Mesothelial cell of epicardium (in vitro differentiated cells): ENCODE results near the gene SUV39H1. TPM values are rescaled to one million over a fixed set of nuclear protein-coding genes. Genes with fewer than 3 reads are reported as not detected.
"Not testable (repeated sequence)": the region's sequence is repeated elsewhere in the genome, so short reads cannot be mapped to it uniquely, and the experiment has no call there.

Experiments
- DNase-seq, 2 experiments: peaks; one replicate each; pipeline ENCODE4 v3.0.0; 2021; ENCODE audit warnings: low spot score in 2 of 2; ENCODE audit not compliant: unreplicated experiment in 2 of 2
- H3K27ac Mint-ChIP-seq: 2 replicates; pipeline ENCODE4 v1.8.0; 2021; ENCODE audit warnings: mixed read lengths
- H3K27me3 Mint-ChIP-seq: 2 replicates; pipeline ENCODE4 v1.8.0; 2021; ENCODE audit warnings: low read depth, mixed read lengths
- H3K36me3 Mint-ChIP-seq: 2 replicates; pipeline ENCODE4 v1.8.0; 2021; ENCODE audit warnings: mixed read lengths
- H3K4me1 Mint-ChIP-seq: 2 replicates; pipeline ENCODE4 v1.8.0; 2021; ENCODE audit warnings: mixed read lengths
- H3K4me3 Mint-ChIP-seq: 2 replicates; pipeline ENCODE4 v1.8.0; 2021; ENCODE audit warnings: mild to moderate bottlenecking, moderate library complexity, mixed read lengths
- H3K9me3 Mint-ChIP-seq: 2 replicates; pipeline ENCODE4 v1.8.0; 2021; ENCODE audit warnings: mixed read lengths
- CTCF ChIP-seq: fragments of 200-600 bp; sonication (generic); IDR thresholded peaks from one replicate; pipeline ENCODE4 v1.5.0; 2021; ENCODE audit warnings: antibody characterized with exemption; ENCODE audit not compliant: unreplicated experiment
- total RNA-seq: library from RNA; stranded (reverse); gene quantifications from 3 replicates; pipeline ENCODE4 v1.2.1, GENCODE V29; 2021

The SUV39H1 gene, protein sequence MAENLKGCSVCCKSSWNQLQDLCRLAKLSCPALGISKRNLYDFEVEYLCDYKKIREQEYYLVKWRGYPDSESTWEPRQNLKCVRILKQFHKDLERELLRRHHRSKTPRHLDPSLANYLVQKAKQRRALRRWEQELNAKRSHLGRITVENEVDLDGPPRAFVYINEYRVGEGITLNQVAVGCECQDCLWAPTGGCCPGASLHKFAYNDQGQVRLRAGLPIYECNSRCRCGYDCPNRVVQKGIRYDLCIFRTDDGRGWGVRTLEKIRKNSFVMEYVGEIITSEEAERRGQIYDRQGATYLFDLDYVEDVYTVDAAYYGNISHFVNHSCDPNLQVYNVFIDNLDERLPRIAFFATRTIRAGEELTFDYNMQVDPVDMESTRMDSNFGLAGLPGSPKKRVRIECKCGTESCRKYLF
- 5.3 to 6.3 TPM (median 5.4 TPM) in 3 replicates for total RNA-seq

DNA sequence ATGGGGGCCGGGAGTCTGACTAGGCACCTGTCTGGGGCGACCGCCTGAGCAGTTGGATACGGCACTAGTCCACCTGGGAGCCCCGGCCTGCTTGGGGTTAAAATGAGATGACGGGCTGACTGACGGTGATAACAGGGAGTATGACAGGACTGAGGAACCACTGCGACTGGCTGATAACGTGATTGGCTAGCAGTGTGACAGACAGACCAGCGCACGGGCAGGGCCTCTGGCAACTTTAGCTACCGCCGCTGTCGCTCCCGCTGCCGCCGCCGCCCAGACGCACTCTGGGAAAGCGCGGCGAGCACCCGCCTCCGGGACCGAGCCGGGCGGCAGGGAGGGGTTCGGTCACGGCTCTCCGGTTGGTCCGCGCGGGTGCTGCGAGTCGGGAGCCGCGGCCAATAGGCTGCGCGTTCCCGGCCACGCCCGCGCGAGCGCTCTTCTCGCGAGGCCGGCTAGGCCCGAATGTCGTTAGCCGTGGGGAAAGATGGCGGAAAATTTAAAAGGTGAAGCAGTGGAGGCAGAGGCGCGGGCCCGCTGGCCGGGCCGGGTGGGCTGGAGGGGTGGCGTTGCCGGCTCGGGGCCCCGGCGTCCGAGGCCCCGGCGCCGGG lies at the start of gene SUV39H1:
Gene SUV39H1 (plus strand): TSS at position 434 of the 608 bp plus-strand sequence. CDS start 51 bp downstream, at position 485.
- Mint-ChIP-seq H3K27me3 (peaks cover 13% of the 10 kb centered on the region), H3K4me3 (peak within 1 kb of the TSS; percentile 81), H3K36me3 (peaks cover 5% of the 10 kb centered on the region), H3K27ac (peak within 1 kb of the TSS; percentile 89), H3K9me3 (peaks cover 10% of the 10 kb centered on the region), H3K4me1 (peaks cover 14% of the 10 kb centered on the region)
- no peak for TF ChIP-seq CTCF
- DNase-seq: peak; percentile 70 to 83

DNA sequence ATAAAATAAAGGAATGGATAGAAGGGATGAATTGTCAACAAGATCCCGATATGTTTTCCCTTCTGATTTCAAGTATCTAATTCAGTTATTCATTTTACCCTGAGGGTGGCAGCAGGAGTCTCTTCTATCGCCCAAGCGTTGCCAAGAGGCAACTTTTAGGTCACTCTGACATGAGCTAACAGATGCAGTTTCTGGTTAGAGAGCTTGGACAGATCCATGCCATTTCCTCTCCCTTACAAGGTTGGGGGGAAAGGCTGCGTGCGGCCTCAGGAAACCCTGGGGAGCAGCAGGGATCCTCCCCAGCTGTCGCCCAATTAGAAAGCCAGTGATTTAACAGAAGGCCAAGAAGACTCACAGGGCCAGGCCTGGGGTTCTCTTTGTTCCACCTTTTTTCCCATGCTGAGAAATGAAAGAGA lies 48.2 kb upstream of the SUV39H1 start:
- H3K4me1 Mint-ChIP-seq: peaks cover 2% of the 10 kb centered on the region
- H3K27me3 Mint-ChIP-seq: no peaks in the 10 kb centered on the region
- H3K9me3 Mint-ChIP-seq: peaks cover 13% of the 10 kb centered on the region
- H3K4me3 Mint-ChIP-seq: no peak overlapping the region
- no peaks in the 10 kb centered on the region for H3K36me3 Mint-ChIP-seq
- H3K27ac Mint-ChIP-seq: peak overlapping the region; percentile 72
- DNase-seq: no peak
- no peak for TF ChIP-seq CTCF

- no peak overlapping the region for H3K4me3 Mint-ChIP-seq
- H3K27me3 Mint-ChIP-seq: peaks cover 2% of the 10 kb centered on the region
- no peak for TF ChIP-seq CTCF
- H3K4me1 Mint-ChIP-seq: peaks cover 2% of the 10 kb centered on the region
- no peak for DNase-seq
- H3K36me3 Mint-ChIP-seq: no peaks in the 10 kb centered on the region
- no peak overlapping the region for H3K27ac Mint-ChIP-seq
- peaks cover 11% of the 10 kb centered on the region for H3K9me3 Mint-ChIP-seq
Measured at GRCh38 chrX:48649102-48649501, 47.4 kb upstream of the SUV39H1 start.

- not testable (repeated sequence) for H3K4me1 Mint-ChIP-seq, H3K36me3 Mint-ChIP-seq, H3K4me3 Mint-ChIP-seq, DNase-seq, H3K27ac Mint-ChIP-seq, H3K27me3 Mint-ChIP-seq
- peaks cover 17% of the 10 kb centered on the region for H3K9me3 Mint-ChIP-seq
Measured at GRCh38 chrX:48652055-48652579, 44.4 kb upstream of the SUV39H1 start.

GRCh38 chrX:48654746-48655145 lies 41.8 kb upstream of the SUV39H1 start:
- H3K36me3 Mint-ChIP-seq, H3K9me3 Mint-ChIP-seq, H3K4me3 Mint-ChIP-seq, H3K27ac Mint-ChIP-seq, H3K4me1 Mint-ChIP-seq, H3K27me3 Mint-ChIP-seq, DNase-seq: not testable (repeated sequence)

DNA sequence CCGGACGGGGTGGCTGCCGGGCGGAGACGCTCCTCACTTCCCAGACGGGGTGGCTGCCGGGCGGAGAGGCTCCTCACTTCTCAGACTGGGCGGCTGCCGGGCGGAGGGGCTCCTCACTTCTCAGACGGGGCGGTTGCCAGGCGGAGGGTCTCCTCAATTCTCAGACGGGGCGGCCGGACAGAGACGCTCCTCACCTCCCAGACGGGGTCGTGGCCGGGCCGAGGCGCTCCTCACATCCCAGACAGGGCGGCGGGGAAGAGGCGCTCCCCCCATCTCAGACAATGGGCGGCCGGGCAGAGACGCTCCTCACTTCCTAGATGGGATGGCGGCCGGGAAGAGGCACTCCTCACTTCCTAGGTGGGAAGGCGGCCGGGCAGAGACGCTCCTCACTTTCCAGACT lies 36.8 kb upstream of the SUV39H1 start:
- H3K4me3 Mint-ChIP-seq, DNase-seq, H3K27ac Mint-ChIP-seq, H3K4me1 Mint-ChIP-seq, H3K36me3 Mint-ChIP-seq, H3K27me3 Mint-ChIP-seq: not testable (repeated sequence)
- peaks cover 21% of the 10 kb centered on the region for H3K9me3 Mint-ChIP-seq

- no peak for TF ChIP-seq CTCF
- no peaks in the 10 kb centered on the region for H3K27me3 Mint-ChIP-seq
Measured at GRCh38 chrX:48663241-48663640, 33.3 kb upstream of the SUV39H1 start.

More at GRCh38 chrX:48663241-48663640, 33.3 kb upstream of the SUV39H1 start:
- Mint-ChIP-seq H3K9me3 (peaks cover 14% of the 10 kb centered on the region), H3K27ac (no peak overlapping the region), H3K36me3 (peaks cover 1% of the 10 kb centered on the region), H3K4me1 (no peaks in the 10 kb centered on the region), H3K4me3 (no peak overlapping the region)
- no peak for DNase-seq
